ENCODE results near the gene SCARB1. TPM values are rescaled to one million over a fixed set of nuclear protein-coding genes. Genes with fewer than 3 reads are reported as not detected.
A peak's percentile ranks its signal among the peaks of the same experiment; 100 is the strongest.

Gene SCARB1
- total RNA-seq, 1 donor from 2014 or later = 10.2 TPM

DNA sequence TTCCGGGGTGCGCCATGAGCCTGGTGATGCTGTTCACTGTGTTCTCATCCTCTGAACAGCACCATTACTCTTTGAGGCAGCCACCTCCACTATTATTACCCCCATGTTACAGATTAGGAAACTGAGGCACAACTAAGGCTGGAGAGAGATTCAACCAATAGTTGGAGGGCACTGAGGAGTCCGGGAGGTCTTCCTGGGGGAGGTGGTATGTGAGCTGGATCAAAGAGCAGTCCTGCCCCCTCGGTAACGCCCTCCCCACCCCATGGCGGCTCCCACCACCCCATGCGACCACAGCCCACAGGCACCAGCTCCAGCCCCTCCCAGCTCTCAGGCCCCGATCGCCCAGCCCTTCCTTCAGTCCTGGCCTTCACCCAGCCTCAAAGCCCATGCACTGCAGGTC lies 43.5 kb downstream of the SCARB1 start:
- no peak for ATAC-seq

DNA sequence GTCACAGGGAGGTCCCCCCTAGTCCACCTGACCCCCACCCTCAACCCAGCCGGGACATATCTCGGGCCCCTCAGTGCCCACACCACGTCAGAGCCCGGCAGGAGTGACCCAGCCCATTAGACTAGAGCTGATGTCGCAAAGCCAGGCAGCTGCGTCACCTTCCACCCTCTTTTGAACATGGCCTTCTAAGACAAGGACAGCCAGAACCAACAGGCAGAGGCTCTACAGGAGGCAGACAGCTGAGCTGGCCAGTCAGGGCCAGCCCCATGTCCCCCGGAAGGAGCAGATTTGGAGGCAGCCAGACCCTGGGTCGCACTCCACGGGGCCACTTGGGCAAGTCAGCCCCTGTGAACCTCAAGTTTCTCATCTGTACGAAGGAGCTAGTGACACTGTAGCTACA lies 44.1 kb downstream of the SCARB1 start:
- ATAC-seq = no peak

DNA sequence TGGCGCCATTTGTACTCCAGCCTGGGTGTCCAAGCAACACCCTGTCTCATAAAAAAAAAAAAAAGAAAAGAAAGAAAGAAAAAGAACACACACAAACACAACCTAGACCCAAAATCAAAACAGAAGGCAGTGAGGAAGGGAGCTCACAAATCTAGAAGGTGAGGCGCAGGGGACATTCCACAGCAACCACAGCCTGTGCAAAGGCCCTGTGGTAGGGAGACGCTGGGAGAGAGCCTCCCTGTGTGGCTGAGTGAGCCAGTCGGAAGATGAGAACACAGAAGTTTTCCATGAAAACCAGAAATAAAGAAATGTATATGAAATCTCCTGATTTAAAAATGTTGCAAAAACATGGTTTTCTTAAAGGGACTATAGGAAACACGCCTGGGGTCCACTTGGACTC lies 44.6 kb downstream of the SCARB1 start:
- no peak for ATAC-seq

DNA sequence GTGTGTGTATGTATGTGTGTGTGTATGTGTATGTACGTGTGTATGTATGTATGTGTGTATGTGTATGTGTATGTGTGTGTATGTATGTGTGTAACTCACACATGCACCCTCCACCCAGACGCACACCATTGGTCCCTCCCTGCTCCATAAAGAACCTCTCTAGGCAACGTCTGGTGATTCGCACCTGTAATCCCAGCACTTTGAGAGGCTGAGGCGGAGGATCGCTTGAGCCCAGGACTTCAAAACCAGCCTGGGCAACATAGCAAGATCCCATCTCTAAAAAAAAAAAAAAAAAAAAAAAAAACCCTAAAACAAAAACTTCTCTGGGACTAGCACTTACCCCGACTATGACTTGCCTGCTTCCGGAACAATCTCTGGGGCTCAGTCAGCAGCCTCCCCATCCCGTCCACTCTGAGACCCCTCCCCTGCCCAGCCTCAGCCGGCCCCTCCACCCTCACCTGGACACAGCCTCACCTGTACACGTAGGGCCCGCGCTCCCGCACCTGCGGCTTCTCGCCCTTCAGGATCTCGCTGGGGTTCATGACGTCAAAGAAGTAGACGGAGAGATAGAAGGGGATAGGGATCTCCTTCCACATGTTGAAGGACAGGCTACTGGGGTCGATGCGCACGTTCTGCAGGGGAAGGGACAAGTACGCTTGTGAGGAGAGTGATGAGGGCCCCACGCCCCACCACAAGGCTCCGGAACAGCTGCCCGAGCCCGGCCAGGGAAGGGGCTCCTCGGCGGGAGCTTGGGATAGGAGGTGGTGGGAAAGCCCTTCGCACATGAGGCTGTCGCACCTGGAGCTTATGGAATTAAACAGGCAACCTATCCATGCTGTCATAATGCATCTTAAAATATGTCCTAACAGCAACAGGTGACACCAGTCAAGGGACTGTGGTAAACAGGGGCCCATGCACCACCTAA lies 46.3 kb downstream of the SCARB1 start:
- no peak for ATAC-seq

DNA sequence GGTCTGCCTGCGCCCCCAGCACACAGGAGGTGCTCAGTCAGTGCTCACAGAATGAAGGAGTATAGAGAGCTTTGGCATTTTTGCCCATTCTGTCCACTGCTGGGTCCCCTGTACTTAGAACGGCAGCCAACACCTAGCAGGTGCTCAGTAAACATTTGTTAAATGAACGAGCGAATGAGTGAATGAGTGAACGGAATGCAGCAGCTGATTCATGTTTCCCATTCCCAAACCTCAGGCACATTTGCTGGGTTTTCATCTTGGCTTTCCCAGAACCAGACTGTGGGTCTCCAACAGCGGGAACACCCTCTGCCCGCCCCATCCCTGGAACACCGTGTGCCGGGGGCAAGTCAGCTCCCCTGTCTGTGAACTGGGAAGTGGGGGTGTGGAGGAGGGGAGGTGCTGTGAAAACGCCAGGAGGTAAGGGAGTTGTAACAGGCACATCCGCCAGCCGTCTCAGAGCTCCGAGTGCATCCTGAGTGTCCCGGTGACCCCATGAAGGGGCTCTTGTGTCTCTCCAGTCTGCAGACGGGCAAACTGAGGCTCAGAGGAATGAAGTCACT lies 47.3 kb downstream of the SCARB1 start:
- no peak for ATAC-seq

DNA sequence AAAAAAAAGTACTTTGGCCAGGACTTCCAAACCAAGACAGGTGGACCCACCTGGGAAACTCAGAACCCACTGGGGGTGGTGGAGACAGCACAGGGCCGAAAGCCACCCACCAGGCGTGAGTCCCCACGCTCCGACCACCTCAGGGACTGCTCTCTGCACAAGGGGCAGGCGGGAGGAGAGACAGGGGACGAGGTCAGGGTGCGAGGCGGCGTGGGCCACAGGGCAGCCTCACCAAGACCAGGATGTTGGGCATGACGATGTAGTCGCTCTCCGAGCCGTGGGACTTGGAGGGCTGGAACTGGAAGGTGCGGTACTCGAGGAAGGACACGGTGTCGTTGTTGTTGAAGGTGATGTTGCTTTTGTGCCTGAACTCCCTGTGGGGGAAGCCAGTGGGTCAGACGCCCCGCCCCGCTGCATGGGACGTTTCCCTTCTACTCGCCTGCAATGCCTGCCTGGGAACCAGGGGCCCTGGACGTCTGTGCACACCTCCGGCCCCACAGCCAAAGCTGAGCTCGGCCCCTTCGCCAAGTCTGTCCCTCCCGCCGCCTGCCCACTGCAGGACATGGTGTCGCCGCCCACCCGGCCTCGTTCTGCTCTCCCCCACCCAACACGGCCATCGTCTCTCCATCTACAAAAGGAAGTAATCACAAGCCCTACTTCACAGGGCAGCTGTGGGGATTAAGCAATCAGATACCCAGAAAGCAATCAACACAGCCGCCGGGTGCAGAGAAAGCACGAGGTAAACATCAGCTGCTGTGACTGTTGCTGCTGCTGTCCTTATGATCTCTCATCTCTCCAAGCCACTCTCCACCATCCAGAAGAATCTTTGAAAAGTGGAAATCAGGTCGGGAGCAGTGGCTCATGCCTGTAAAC lies 48.7 kb downstream of the SCARB1 start:
- ATAC-seq = no peak

DNA sequence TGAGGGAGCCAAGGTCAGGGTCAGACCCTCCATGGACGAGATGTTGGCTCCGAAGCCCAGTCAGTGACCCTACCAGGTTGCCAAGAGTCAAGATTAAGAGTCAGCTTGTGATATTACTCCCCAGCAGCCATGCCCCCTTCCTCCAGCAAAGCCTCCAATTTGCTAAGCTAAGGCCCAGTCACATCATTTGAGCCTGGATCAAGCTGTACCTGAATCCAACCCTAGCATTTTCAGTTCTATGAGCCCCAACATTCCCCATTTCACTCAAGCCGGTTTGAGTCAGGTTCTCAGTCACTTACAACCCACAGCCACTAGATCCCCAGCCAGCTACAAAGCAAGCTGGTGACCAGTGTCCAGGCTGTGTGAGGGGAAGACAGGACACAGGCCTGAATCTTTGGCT lies 49.9 kb downstream of the SCARB1 start:
- no peak for ATAC-seq

DNA sequence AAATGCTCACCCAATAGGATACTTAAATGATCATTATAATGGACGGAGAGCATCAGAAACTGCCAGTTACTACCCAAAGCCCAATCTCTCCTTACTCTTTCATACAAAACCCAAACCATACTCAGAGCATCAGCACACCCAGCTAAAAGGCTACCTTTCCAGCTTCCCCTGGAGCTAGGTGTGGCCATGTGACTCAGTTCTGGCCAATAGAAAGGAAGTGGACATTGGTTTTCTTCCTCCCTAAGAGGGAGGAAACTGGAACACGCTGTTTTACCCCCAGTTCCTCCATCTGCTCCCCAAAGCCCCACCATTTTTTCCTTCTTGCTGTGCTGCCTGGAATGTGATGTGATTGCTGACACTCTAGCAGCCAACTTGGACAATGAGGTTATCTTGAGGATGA lies 50.7 kb downstream of the SCARB1 start:
- ATAC-seq = no peak

DNA sequence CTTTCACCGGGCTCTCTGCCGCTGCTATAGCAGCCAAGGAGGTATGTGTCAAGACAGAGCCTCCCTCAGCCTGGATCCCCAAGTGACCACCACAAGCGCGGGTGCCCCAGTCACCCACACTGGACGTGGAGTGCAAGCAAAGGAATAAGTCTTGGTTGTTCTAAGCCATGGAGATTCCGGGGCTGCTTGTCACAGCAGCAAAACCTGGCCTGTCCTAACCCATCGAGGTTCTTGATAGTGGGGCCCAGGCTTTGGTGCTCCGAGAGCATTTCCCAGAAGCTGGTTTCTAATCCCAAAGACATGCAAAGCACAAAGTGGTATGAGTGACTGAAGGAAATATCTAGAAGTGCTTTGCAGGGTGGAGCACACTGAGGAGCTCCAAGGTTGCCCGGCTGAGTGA lies 51.3 kb downstream of the SCARB1 start:
- no peak for ATAC-seq

DNA sequence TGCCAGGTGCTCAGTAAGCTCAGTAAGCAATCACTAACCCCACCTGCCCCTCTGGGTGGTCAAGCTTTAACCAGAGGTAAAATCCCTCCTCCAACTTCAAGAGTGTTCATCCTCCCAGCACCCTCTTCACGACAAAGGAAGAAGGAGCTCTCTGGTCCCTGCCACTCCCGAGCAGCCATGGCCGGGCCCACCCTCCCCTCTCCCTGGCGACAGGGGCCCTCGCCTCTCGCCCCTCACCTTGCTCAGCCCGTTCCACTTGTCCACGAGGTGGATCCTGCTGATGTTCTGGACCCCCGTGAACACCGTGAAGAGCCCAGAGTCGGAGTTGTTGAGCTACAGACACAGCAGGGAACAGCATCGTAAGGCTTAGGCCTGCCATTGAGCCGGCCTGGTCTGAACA lies 52.0 kb downstream of the SCARB1 start:
- ATAC-seq = no peak

DNA sequence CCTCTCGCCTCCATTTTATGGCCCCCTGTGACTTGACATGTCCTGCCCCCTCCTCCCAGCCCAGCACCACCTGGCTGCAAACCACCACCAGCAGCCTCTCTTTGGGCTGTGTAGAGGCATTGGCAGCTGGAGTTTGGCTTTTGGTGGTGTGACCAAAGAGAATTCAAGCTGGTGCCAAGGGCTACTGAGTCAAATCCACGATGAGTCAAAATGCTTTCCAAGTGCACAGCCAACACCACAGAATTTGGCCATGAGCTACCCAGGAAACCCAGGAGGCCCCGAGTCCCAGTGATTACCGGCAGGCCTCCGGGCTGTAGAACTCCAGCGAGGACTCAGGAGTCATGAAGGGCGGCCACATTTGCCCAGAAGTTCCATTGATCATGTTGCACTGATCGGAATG lies 53.8 kb downstream of the SCARB1 start:
- ATAC-seq = no peak

DNA sequence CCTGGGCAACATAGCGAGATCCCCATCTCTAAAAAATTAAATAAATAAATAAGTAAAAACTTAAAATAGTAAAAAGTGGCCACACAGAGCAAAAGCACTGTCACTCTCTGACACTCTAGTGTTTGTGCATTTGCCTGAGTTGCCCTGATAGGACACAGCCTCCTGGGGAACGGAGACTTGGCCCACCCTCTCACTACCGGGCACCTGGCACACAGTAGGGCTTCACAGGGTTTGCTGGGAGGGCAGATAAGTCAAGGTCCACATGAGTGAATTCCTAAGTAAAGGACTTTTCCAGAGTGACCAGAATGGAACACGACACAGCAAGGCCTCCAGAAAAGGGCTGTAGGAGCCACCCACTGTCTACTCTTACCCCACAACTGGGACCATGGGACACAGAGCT lies 54.3 kb downstream of the SCARB1 start:
- ATAC-seq = no peak

DNA sequence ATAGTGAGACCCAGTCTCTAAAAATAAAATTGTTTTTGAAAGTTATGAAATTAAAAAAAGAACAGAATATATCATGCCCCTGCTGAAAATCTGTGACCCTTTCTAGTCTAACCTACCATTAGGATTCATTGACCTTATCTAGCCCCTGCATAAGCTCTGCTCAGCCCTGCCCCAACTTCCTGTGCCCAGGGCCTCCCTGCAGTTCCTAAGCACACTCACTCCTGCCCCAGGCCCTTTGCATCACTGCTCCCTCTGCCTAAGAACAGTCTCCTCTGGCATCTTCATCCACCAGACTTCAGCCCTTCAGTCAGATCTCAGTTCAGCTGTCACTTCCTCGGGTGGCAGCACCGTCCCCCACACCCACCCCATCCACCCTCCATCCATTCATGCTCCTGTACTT lies 55.4 kb downstream of the SCARB1 start:
- no peak for ATAC-seq

DNA sequence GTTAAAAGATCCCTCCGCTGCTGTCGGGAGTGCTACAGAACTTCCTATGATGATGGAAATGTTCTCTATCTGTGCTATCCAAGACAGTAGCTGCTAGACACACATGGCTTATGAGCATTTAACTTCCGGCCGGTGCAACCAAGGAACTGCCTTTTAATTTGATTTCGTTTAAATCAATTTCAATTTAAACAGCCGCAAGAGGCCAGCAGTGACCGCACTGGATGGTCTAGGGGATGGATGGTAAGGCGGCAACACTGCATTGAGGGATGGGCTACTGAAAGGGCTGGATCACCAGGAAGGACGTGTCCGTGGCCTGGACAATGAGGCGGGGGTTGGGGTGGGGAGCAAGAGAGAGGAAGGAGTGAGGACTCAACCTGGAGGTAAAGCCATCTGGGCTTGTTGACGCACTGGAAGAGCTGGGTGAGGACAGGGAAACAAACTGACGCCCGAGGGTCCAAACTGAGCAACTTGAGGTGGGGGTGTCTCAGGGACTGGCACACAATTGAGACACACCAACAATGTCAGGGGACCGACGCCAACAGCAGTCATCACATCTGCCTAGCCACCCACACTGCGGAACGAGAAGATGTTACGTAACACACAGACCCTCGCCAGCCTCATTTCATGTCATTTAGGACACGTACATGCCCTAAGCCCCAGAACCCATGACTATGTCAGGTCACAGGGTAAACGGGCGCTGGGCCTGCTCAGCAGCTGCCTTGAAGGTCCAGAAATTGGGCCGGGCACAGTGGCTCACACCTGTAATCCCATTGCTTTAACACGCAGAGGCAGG lies 57.6 kb downstream of the SCARB1 start:
- no peak for ATAC-seq

DNA sequence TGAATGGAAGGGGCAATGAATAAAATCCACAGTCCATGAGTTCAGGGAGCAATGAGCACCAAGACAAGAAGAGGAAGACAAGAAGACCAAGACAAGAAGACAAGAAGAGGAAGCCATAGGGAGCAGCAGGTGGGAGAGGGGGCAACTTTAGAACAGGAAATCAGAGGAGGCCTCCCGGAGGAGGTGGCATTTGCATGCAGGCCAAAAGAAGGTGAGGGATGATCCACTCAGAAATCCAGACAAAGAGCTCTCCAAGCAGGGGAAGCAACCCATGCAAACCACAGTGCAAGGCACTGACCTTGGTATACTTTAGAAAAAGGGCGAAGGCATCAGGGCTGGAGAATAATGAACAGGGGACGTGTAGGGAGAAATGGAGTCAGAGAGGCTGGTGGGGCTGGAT lies 58.6 kb downstream of the SCARB1 start:
- no peak for ATAC-seq

DNA sequence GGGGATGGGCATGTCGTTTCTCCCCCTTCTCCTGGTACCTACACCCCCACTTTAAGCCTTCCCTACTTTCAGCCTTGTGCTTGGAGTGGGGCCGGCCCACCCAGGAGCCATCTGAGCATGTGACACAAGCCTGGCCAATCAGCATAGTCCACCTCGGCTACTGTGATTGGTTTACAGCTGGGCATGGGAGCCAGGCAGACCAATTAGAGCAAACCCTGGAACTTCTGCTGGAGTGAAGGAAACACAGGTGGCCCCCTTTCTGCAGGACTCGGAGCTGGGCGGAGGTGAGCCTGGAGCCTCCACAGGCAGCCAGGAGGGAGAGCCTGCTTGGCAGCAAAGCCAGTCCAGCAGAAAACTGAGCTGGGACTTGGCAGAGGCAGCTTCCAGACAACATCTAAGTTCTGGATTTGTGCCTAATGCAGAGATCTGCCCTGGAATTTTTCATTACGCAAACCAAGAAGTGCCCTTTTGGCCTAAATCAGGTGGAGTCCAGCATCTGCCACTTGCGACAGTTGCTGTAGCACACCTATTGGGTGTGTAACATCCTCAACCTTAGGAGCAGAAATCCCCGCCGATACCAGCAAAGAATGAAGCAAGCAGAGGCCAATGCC lies 59.5 kb downstream of the SCARB1 start:
- peak; percentile 63 for ATAC-seq

DNA sequence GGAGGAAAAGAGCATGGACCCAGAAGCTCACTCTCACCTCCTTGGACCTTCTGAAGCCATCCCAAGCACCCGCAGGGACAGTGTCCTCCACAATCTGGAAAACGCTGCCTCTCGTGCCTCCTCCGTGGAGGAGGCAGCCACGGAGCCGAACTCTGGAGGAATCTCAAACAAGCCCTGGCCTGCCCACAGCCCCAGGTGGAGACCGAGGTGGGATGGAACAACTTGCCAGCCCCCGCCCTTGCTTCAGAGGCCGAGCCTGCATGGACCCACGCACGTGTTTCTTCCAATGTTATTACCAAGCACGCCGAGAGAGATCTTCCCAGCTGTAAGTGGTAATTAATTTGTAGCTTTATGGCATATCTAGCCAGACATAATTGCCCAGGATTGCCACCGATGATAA lies 61.3 kb downstream of the SCARB1 start:
- no peak for ATAC-seq

DNA sequence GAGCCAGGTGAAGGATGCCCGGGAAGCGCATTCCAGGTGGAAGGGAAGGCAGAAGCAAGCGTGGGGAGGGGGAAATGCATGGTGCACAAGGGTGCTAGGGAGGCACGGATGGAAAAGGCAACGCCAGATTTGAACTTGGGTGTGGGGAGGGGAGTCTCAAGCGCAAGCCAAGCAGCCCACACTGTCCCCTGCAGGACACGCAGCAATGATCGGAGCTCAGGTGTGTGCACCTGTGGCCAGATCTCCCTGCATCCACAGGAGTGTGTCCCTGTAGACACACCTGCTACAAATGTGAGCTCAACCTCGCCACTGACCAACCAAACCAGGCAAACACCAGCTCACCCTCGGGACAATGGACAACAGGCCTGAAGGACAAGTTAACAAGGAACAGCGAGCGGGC lies 63.2 kb downstream of the SCARB1 start:
- no peak for ATAC-seq

DNA sequence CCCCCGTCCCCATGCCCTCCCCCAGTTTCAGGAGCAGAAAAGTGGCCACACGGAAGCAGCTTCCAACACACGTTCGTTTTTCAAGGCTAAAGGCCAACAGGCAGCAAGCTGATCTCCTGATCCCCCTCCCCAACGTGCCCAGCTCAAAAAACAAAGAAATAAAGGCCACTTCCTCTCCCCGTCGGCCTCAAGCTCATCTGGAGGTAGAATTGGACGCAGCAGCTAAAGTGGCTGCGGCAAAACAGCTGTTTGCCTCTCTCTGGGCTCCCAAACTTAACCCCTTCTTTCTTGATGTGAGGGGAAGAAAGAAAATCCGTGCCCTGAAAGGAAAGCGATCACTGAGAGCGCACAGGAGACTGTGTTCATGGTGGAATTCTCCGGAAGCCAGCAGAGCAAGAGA lies 66.3 kb downstream of the SCARB1 start:
- no peak for ATAC-seq

DNA sequence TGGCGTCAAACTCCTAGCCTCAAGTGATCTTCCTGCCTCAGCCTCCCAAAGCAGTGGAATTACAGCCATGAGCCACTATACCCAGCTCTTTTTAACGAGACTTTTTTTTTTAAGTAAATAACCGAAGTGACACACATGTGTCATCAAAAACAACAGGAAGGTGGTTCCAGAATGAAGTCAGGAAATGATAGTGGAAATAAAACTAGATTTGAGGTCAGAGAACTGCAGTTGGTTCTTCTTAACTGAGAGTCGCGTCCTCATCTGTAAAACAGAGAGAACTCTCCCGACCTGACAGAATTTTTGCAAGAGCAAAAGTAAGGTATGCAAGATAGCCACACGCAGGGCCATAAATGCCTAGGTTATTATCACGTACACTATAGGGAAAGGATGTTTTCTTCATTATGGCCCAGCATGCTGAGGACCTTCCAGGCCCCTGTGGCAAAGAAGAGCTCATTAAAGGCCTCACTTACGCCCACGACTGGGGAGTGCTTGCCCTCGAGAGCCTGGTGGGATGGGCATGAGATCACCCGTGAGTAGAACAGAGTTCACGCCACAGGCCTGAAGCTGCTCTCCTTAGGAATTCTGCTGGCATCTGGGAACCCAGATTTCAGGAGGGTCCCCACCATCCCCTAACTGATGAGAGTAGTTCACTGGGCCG lies 67.2 kb downstream of the SCARB1 start:
- ATAC-seq = no peak

DNA sequence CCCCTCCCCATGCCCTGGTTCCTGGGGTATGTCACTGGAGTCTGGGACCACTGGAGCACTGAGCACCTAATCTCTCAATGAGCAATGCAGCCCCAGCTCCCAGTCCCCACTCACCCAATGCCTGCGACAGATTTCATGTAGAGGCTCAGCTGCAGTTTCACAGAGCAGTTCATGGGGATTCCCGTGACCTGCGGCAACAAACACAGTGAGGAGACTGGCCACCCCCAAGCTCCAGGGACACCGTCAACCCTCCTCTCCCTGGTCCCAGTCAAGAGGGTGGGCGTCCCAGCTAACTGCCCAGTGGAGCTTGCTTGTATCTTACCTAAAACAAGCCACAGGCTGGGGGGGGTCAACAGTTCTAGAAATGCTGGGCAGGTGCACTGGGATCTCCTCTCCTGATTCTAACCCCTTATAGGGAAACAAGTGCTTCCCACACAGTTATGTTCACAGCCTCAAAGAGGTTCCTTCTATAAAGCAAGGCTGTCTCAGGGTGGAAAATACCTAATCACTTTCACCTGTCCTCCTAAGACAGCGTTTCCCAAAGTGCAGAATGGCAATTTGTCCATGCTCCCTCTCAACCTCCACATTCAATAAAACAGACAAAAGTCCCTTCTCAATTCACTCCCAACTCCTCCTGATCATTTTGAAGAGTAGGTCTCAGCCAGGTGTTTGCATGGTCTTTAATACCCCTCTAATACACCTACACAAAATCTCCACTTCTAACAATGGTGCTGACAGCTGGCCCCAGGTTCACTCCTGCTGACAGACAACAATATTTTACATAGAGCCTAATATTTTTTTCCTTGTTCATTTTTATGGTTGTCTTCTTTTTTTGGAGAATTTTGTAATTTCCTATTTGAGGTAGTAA lies 68.3 kb downstream of the SCARB1 start:
- ATAC-seq = no peak
